ENCODE data around the gene FBF1. TPM values are rescaled to one million over a fixed set of nuclear protein-coding genes. Genes with fewer than 3 reads are reported as not detected.

FBF1 gene
- total and polyA plus RNA-seq, 2 donors (not counting 3 experiments of a cell fraction or from before 2014, with no cell fraction given) = 4.9 to 9.4 TPM

DNA sequence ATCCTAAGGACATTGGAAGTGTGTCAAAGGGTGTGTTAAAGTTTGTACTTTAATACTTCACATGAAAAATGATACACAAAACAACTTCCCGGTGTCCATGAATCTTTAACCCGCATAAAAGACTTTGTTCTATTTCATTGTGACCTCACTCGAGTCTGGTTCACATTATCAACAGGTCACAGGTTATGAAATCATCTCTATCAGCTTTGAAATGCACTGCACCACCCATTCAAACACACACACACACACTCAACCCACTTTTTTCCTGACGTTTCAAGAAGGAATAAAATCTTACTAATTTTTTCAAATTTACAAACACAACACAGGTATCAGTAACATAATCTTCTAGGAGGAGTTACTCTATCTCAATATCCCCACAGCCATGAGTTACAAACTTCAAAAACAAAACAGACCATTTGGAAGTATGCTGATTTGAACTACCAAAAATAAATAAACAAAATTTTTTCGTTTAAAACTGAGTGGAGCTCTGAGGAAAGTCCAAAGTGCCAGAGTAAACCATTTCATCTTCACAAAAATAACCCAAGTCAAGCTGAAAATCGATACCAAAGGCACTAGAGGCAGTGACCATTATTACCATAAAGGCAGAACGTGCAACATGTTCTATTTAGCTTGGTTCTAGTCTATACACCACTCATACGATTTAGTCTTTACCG is 35.5 kb upstream of the FBF1 start:
- BruUV-seq (replicated peaks) = no TSS peak
- H3K9ac ChIP-seq (replicated peaks; ENCODE audit: extremely low read depth, insufficient read depth, low read length) = no peak overlapping the region
- H4K20me1 ChIP-seq (replicated peaks; ENCODE audit: control insufficient read depth, extremely low read depth, insufficient read depth, low read length) = no peaks in the 10 kb centered on the region
- no peak overlapping the region for H3K27ac ChIP-seq (ENCODE audit: insufficient read depth, low read depth, low read length)
- DNase-seq (ENCODE audit: low read depth, low spot score) (no peak), FAIRE-seq (no peak)
- H3K36me3 ChIP-seq (ENCODE audit: control insufficient read depth in 2 of 2, extremely low read depth in 1 of 2, insufficient read depth in 2 of 2, low read length in 2 of 2) = no peaks in the 10 kb centered on the region
- peak overlapping the region; percentile 40 for H3K4me2 ChIP-seq (ENCODE audit: insufficient read depth, low read length)
- TF ChIP-seq EZH2 (IDR thresholded peaks at IDR 0.05; ENCODE audit: borderline replicate concordance, low read depth, low read length, severe bottlenecking) (no peak), POLR2AphosphoS5 (IDR thresholded peaks at IDR 0.05; ENCODE audit: insufficient read depth, low read depth, low read length) (no peak), MAX (IDR thresholded peaks at IDR 0.05; ENCODE audit: insufficient read depth, insufficient read length) (no peak), GATA2 (IDR thresholded peaks at IDR 0.05; ENCODE audit: insufficient read depth, insufficient read length, low read depth, low read length) (no peak), POLR2A (IDR thresholded peaks at IDR 0.05; ENCODE audit: low read depth, low read length) (no peak), MYC (IDR thresholded peaks at IDR 0.05; ENCODE audit: low read depth, low read length) (no peak), JUN (IDR thresholded peaks at IDR 0.05; ENCODE audit: borderline replicate concordance, insufficient read depth, insufficient read length, low read depth) (no peak), FOS (IDR thresholded peaks at IDR 0.05; ENCODE audit: borderline replicate concordance, insufficient read depth, low read length) (no peak)
- TF ChIP-seq, protein P1, sequence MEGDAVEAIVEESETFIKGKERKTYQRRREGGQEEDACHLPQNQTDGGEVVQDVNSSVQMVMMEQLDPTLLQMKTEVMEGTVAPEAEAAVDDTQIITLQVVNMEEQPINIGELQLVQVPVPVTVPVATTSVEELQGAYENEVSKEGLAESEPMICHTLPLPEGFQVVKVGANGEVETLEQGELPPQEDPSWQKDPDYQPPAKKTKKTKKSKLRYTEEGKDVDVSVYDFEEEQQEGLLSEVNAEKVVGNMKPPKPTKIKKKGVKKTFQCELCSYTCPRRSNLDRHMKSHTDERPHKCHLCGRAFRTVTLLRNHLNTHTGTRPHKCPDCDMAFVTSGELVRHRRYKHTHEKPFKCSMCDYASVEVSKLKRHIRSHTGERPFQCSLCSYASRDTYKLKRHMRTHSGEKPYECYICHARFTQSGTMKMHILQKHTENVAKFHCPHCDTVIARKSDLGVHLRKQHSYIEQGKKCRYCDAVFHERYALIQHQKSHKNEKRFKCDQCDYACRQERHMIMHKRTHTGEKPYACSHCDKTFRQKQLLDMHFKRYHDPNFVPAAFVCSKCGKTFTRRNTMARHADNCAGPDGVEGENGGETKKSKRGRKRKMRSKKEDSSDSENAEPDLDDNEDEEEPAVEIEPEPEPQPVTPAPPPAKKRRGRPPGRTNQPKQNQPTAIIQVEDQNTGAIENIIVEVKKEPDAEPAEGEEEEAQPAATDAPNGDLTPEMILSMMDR (IDR thresholded peaks at IDR 0.05; ENCODE audit: extremely low read depth in 1 of 2, insufficient read depth in 1 of 2, low read depth in 1 of 2, low read length in 2 of 2) = no peak
- no peak overlapping the region for H2AFZ ChIP-seq (ENCODE audit: low read depth, low read length)
- H3K9me1 ChIP-seq (replicated peaks; ENCODE audit: control insufficient read depth, extremely low read depth, insufficient read depth, low read length) = no peaks in the 10 kb centered on the region
- POLR2A ChIA-PET = no interaction called here
- H3K4me1 ChIP-seq (ENCODE audit: control insufficient read depth, extremely low read depth, insufficient read depth, low read length) = peaks cover 19% of the 10 kb centered on the region
- H3K27me3 ChIP-seq (ENCODE audit: control insufficient read depth in 2 of 2, insufficient read depth in 2 of 2, low read length in 2 of 2) = no peaks in the 10 kb centered on the region
- H3K9me3 ChIP-seq (replicated peaks; ENCODE audit: control insufficient read depth, insufficient read depth, low read length) = no peaks in the 10 kb centered on the region
- CTCF ChIA-PET = interaction anchor here (1.4 kb wide), 1 partner anchor 13 kb away, joined by 3 read pairs; no protein-coding TSS in a partner anchor
- dilution Hi-C loops (cut with MboI; ENCODE audit: extremely low pct_ligation_motif_present, low sequenced_read_pairs) = no loop called here
- peaks cover 12% of the 10 kb centered on the region for H3K79me2 ChIP-seq (ENCODE audit: control insufficient read depth, insufficient read depth, low read length)
- intact Hi-C loops (cut with micrococcal nuclease) = no loop called here
- H3K4me3 ChIP-seq (replicated peaks in 1 of 3; ENCODE audit: insufficient read depth in 1 of 3, low read depth in 1 of 3, low read length in 3 of 3) = no peak overlapping the region

All from endothelial cell of umbilical vein (primary cell).